ENCODE results near the gene KLHDC1. TPM values are rescaled to one million over a fixed set of nuclear protein-coding genes. Genes with fewer than 3 reads are reported as not detected.
"Not testable (repeated sequence)": the region's sequence is repeated elsewhere in the genome, so short reads cannot be mapped to it uniquely, and the experiment has no call there.

The KLHDC1 gene
- polyA plus RNA-seq, 3 donors: 0.92 to 1.6 (median 1.5) TPM

GRCh38 chr14:49702725-49703124 lies 9.8 kb downstream of the KLHDC1 start:
- Histone ChIP-seq H3K27me3 (ENCODE audit: control insufficient read depth in 2 of 2, insufficient read depth in 2 of 2, low read length in 2 of 2) (no peaks in the 10 kb centered on the region), H3K4me2 (replicated peaks; ENCODE audit: extremely low read depth, low read length, poor library complexity, severe bottlenecking) (no peak overlapping the region), H3K27ac (ENCODE audit: low read depth in 1 of 2, low read length in 2 of 2) (no peak overlapping the region), H4K20me1 (ENCODE audit: insufficient read depth, low read length) (no peaks in the 10 kb centered on the region), H3K79me2 (ENCODE audit: insufficient read depth, low read length) (no peaks in the 10 kb centered on the region), H3K9ac (ENCODE audit: insufficient read depth, low read length, poor library complexity, severe bottlenecking) (no peak overlapping the region), H3K9me3 (replicated peaks in 1 of 2; ENCODE audit: control insufficient read depth in 1 of 2, insufficient read depth in 1 of 2, low read length in 2 of 2) (no peaks in the 10 kb centered on the region), H3K4me3 (replicated peaks in 1 of 3; ENCODE audit: low read depth in 2 of 3, low read length in 3 of 3) (no peak overlapping the region), H3K4me1 (ENCODE audit: control insufficient read depth in 1 of 2, insufficient read depth in 2 of 2, low read length in 2 of 2) (no peaks in the 10 kb centered on the region), H3K36me3 (replicated peaks in 1 of 2; ENCODE audit: control insufficient read depth in 1 of 2, insufficient read depth in 2 of 2, low read length in 2 of 2) (peaks cover 5% of the 10 kb centered on the region in 2 donors), H2AFZ (ENCODE audit: insufficient read depth, low read depth, low read length, poor library complexity, severe bottlenecking) (no peak overlapping the region)
- no peak for TF ChIP-seq CTCF (IDR thresholded peaks at IDR 0.05)
- Mint-ChIP-seq H3K36me3 (peaks cover 4 to 10% of the 10 kb centered on the region in 2 donors), H3K27ac (no peak overlapping the region), H3K4me3 (no peak overlapping the region), H3K27me3 (ENCODE audit: low read depth in 3 of 3) (peaks cover 0 to 2% (median 0%) of the 10 kb centered on the region in 3 donors), H3K9me3 (no peaks in the 10 kb centered on the region), H3K4me1 (peaks cover 13% of the 10 kb centered on the region)
- intact Hi-C loops (cut with micrococcal nuclease): no loop called here
- 85% methylated on average over 2 of the region's 4 CpGs for WGBS (ENCODE audit: insufficient coverage)
- no peak for DNase-seq

GRCh38 chr14:49703965-49704364 lies 11.0 kb downstream of the KLHDC1 start:
- H3K4me3 ChIP-seq (replicated peaks in 1 of 3; ENCODE audit: low read depth in 2 of 3, low read length in 3 of 3): no peak overlapping the region
- Mint-ChIP-seq H3K27ac (no peak overlapping the region), H3K4me1 (peaks cover 13% of the 10 kb centered on the region), H3K4me3 (no peak overlapping the region), H3K9me3 (no peaks in the 10 kb centered on the region), H3K27me3 (ENCODE audit: low read depth in 3 of 3) (peaks cover 0 to 1% (median 0%) of the 10 kb centered on the region in 3 donors), H3K36me3 (peaks cover 4 to 10% of the 10 kb centered on the region in 2 donors)
- no peaks in the 10 kb centered on the region for H3K27me3 ChIP-seq (ENCODE audit: control insufficient read depth in 2 of 2, insufficient read depth in 2 of 2, low read length in 2 of 2)
- TF ChIP-seq CTCF (IDR thresholded peaks at IDR 0.05): no peak
- no peak for DNase-seq
- no peak overlapping the region for H3K9ac ChIP-seq (ENCODE audit: insufficient read depth, low read length, poor library complexity, severe bottlenecking)
- H3K9me3 ChIP-seq (replicated peaks in 1 of 2; ENCODE audit: control insufficient read depth in 1 of 2, insufficient read depth in 1 of 2, low read length in 2 of 2): no peaks in the 10 kb centered on the region
- no peak overlapping the region for H3K27ac ChIP-seq (ENCODE audit: low read depth in 1 of 2, low read length in 2 of 2)
- peaks cover 5% of the 10 kb centered on the region in 2 donors for H3K36me3 ChIP-seq (replicated peaks in 1 of 2; ENCODE audit: control insufficient read depth in 1 of 2, insufficient read depth in 2 of 2, low read length in 2 of 2)
- no peaks in the 10 kb centered on the region for H3K4me1 ChIP-seq (ENCODE audit: control insufficient read depth in 1 of 2, insufficient read depth in 2 of 2, low read length in 2 of 2)
- H3K79me2 ChIP-seq (ENCODE audit: insufficient read depth, low read length): no peaks in the 10 kb centered on the region
- H4K20me1 ChIP-seq (ENCODE audit: insufficient read depth, low read length): no peaks in the 10 kb centered on the region
- no peak overlapping the region for H2AFZ ChIP-seq (ENCODE audit: insufficient read depth, low read depth, low read length, poor library complexity, severe bottlenecking)
- intact Hi-C loops (cut with micrococcal nuclease): no loop called here
- H3K4me2 ChIP-seq (replicated peaks; ENCODE audit: extremely low read depth, low read length, poor library complexity, severe bottlenecking): no peak overlapping the region
- WGBS (ENCODE audit: insufficient coverage): no CpG with 5 or more reads among the region's 3 CpGs

- H3K9me3 Mint-ChIP-seq; H3K27ac Mint-ChIP-seq; H3K4me3 ChIP-seq (replicated peaks in 1 of 3; ENCODE audit: low read depth in 2 of 3, low read length in 3 of 3); H3K4me1 ChIP-seq (ENCODE audit: control insufficient read depth in 1 of 2, insufficient read depth in 2 of 2, low read length in 2 of 2); H3K79me2 ChIP-seq (ENCODE audit: insufficient read depth, low read length); intact Hi-C loops (cut with micrococcal nuclease); H3K9ac ChIP-seq (ENCODE audit: insufficient read depth, low read length, poor library complexity, severe bottlenecking); H3K27ac ChIP-seq (ENCODE audit: low read depth in 1 of 2, low read length in 2 of 2); H3K9me3 ChIP-seq (replicated peaks in 1 of 2; ENCODE audit: control insufficient read depth in 1 of 2, insufficient read depth in 1 of 2, low read length in 2 of 2); H4K20me1 ChIP-seq (ENCODE audit: insufficient read depth, low read length); H2AFZ ChIP-seq (ENCODE audit: insufficient read depth, low read depth, low read length, poor library complexity, severe bottlenecking); H3K36me3 ChIP-seq (replicated peaks in 1 of 2; ENCODE audit: control insufficient read depth in 1 of 2, insufficient read depth in 2 of 2, low read length in 2 of 2); H3K4me2 ChIP-seq (replicated peaks; ENCODE audit: extremely low read depth, low read length, poor library complexity, severe bottlenecking); H3K4me3 Mint-ChIP-seq; H3K27me3 Mint-ChIP-seq (ENCODE audit: low read depth in 3 of 3); DNase-seq; H3K27me3 ChIP-seq (ENCODE audit: control insufficient read depth in 2 of 2, insufficient read depth in 2 of 2, low read length in 2 of 2): not testable (repeated sequence)
- H3K4me1 Mint-ChIP-seq: peaks cover 13% of the 10 kb centered on the region
- 50% methylated on average over 2 of the region's 4 CpGs for WGBS (ENCODE audit: insufficient coverage)
- H3K36me3 Mint-ChIP-seq: peaks cover 7 to 10% of the 10 kb centered on the region in 2 donors
Observed at GRCh38 chr14:49704471-49704870, 11.6 kb downstream of the KLHDC1 start.

Measured in CD14-positive monocyte (primary cell).